K562 (cell line): ENCODE results near the gene LRRC74B. TPM values are rescaled to one million over a fixed set of nuclear protein-coding genes. Genes with fewer than 3 reads are reported as not detected.
A peak's percentile ranks its signal among the peaks of the same experiment; 100 is the strongest.

Experiments
- ATF7 ChIP-seq: fragments of 450-650 bp; IDR thresholded peaks from 2 replicates; pipeline ENCODE4 v1.7.1; 2014; ENCODE audit warnings: mild to moderate bottlenecking, moderate library complexity
- ESRRA ChIP-seq: fragments of 450-650 bp; IDR thresholded peaks from 2 replicates; pipeline ENCODE4 v1.6.1; 2014; ENCODE audit warnings: low read depth, mild to moderate bottlenecking, moderate library complexity, borderline replicate concordance
- MNT ChIP-seq, 2 experiments: fragments of 450-650 bp; conservative IDR thresholded peaks; 2 replicates each; pipeline ENCODE4 v1.6.1; 2017; ENCODE audit warnings: mild to moderate bottlenecking in 2 of 2, moderate library complexity in 2 of 2
- NFIC ChIP-seq: fragments of 450-650 bp; IDR thresholded peaks from 2 replicates; pipeline ENCODE4 v1.6.1; 2017; ENCODE audit warnings: mild to moderate bottlenecking, inconsistent platforms
- NONO ChIP-seq, 2 experiments: fragments of 200-400 bp in 1 of 2; fragments of 450-650 bp in 1 of 2; formaldehyde crosslinking in 1 of 2; IDR thresholded peaks; 2 replicates each; pipeline ENCODE4 v1.6.1; 2017; ENCODE audit warnings: low read depth in 2 of 2, mild to moderate bottlenecking in 2 of 2, moderate library complexity in 2 of 2, low read length in 1 of 2
- PHF8 ChIP-seq: fragments of 200-600 bp; sonication (generic); IDR thresholded peaks from 2 replicates; pipeline ENCODE4 v1.6.1; 2012; ENCODE audit warnings: mixed run types, mild to moderate bottlenecking, inconsistent platforms, low read length, moderate library complexity, borderline replicate concordance
- SAFB ChIP-seq: fragments of 200-400 bp; formaldehyde crosslinking; IDR thresholded peaks from 2 replicates; pipeline ENCODE4 v1.6.1; 2017; ENCODE audit warnings: low read depth, low read length, borderline replicate concordance
- SETDB1 ChIP-seq: IDR thresholded peaks from one replicate; pipeline ENCODE4 v1.6.1; 2012; ENCODE audit warnings: low read length, control low read depth, inconsistent platforms
- SNIP1 ChIP-seq: fragments of 450-650 bp; IDR thresholded peaks from 2 replicates; pipeline ENCODE4 v1.7.1; 2017; ENCODE audit warnings: low read depth, mild to moderate bottlenecking
- SRSF7 ChIP-seq: fragments of 200-400 bp; formaldehyde crosslinking; optimal IDR thresholded peaks from 2 replicates; pipeline ENCODE3; 2017; ENCODE audit warnings: mild to moderate bottlenecking, low read depth, low read length
- YBX1 ChIP-seq: fragments of 450-650 bp; IDR thresholded peaks from 2 replicates; pipeline ENCODE4 v1.7.1; 2016; ENCODE audit warnings: mild to moderate bottlenecking
- ZBTB12 ChIP-seq: fragments of 250-450 bp; sonication (Bioruptor Pico); IDR thresholded peaks from 2 replicates; pipeline ENCODE4 v1.4.0; 2020
- ZC3H8 ChIP-seq: fragments of 450-650 bp; IDR thresholded peaks from 2 replicates; pipeline ENCODE4 v1.6.1; 2017
- ZNF24 ChIP-seq: fragments of 450-650 bp; IDR thresholded peaks from 2 replicates; pipeline ENCODE4 v1.6.1; 2016
- ZNF354B ChIP-seq: fragments of 250-450 bp; sonication (Bioruptor Pico); IDR thresholded peaks from 2 replicates; pipeline ENCODE4 v1.4.0; 2020
- ZNF584 ChIP-seq: fragments of 200-800 bp; sonication (Bioruptor generic); IDR thresholded peaks from 2 replicates; pipeline ENCODE4 v1.6.1; 2016; ENCODE audit warnings: low read depth, mild to moderate bottlenecking, missing genetic modification characterization, missing compliant biosample characterization
- ZSCAN29 ChIP-seq: fragments of 450-650 bp; IDR thresholded peaks from 2 replicates; pipeline ENCODE4 v1.6.1; 2017
- polyA plus RNA-seq, 8 experiments: library from polyadenylated mRNA; depleted of rRNA in 4 of 8; stranded (reverse) in 5 of 8; unstranded in 3 of 8; fragments of >200 nt; fragmentation: Nextera tagmentation in 2 of 8; fragmentation: Illumina TruSeq in 1 of 8; extraction: Ambion mirVana in 2 of 8; extraction: Trizol in 1 of 8; gene quantifications; 2 replicates each; pipeline versions ENCODE4 v1.2.1 to v1.2.3, GENCODE V29; 2011 to 2014; ENCODE audit warnings: inconsistent platforms in 1 of 8, missing spikeins in 1 of 8
- total RNA-seq, 7 experiments: library from RNA; depleted of rRNA in 6 of 7; stranded (reverse); fragments of >200 nt in 6 of 7; fragmentation: Illumina TruSeq in 2 of 7; extraction: Trizol in 2 of 7; gene quantifications; 2 replicates each; pipeline versions ENCODE4 v1.2.1 to v1.2.3, GENCODE V29; 2011 to 2021; ENCODE audit warnings: low replicate concordance in 1 of 7
- TF ChIP-seq, protein P1 (sequence below): sonication (generic); formaldehyde crosslinking; IDR thresholded peaks from 2 replicates; pipeline ENCODE4 v1.8.0; 2023; ENCODE audit warnings: missing genetic modification reagents, mild to moderate bottlenecking, borderline replicate concordance
- TF ChIP-seq, protein P2 (sequence below): fragments of 250-450 bp; sonication (Bioruptor Pico); IDR thresholded peaks from 2 replicates; pipeline ENCODE4 v1.8.0; 2022; ENCODE audit warnings: inconsistent platforms

The LRRC74B gene
- total and polyA plus RNA-seq, 9 of the 15 experiments (the other 6 are each of a cell fraction or from before 2014, with no cell fraction given), result not detected

DNA sequence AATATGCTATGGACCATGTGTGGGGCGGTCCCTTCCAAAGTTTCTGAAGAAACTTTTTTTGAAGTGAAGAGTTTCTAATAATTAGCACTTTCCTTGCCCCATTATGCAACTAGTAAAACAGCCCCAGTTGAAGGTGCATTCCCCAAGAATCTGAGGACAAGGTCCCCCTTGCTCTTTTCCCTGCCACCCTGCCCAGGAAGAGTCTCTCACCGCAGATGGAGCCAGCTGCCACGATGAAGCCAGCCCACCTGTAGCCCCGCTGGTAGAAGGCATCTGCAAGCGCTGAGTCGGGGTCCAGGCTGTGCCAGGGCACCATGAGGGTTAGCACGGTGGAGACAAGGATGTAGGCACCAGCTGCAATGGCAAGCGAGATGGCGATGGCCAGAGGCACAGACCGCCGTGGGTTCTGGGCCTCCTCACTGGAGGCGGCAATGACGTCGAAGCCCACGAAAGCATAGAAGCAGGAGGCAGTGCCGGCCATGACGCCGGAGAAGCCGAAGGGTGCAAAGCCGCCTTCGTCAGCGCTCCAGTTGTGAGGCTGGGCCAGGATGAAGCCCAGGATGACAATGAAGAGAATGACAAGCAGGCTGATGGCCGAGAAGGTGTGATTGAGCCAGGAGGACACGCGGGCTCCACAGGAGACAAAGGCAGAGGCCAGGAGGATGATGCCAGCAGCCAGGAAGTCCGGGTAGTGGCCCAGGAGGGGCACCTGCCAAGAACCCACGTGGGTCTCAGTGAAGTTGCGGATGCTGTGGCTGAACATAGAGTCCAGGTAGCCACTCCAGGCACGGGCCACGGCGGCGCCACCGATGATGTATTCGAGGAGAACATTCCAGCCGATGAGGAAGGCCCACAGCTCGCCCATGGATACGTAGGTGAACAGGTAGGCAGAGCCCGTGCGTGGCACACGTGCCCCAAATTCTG lies 14.9 kb upstream of the LRRC74B start (continued):
- TF ChIP-seq, protein P1, sequence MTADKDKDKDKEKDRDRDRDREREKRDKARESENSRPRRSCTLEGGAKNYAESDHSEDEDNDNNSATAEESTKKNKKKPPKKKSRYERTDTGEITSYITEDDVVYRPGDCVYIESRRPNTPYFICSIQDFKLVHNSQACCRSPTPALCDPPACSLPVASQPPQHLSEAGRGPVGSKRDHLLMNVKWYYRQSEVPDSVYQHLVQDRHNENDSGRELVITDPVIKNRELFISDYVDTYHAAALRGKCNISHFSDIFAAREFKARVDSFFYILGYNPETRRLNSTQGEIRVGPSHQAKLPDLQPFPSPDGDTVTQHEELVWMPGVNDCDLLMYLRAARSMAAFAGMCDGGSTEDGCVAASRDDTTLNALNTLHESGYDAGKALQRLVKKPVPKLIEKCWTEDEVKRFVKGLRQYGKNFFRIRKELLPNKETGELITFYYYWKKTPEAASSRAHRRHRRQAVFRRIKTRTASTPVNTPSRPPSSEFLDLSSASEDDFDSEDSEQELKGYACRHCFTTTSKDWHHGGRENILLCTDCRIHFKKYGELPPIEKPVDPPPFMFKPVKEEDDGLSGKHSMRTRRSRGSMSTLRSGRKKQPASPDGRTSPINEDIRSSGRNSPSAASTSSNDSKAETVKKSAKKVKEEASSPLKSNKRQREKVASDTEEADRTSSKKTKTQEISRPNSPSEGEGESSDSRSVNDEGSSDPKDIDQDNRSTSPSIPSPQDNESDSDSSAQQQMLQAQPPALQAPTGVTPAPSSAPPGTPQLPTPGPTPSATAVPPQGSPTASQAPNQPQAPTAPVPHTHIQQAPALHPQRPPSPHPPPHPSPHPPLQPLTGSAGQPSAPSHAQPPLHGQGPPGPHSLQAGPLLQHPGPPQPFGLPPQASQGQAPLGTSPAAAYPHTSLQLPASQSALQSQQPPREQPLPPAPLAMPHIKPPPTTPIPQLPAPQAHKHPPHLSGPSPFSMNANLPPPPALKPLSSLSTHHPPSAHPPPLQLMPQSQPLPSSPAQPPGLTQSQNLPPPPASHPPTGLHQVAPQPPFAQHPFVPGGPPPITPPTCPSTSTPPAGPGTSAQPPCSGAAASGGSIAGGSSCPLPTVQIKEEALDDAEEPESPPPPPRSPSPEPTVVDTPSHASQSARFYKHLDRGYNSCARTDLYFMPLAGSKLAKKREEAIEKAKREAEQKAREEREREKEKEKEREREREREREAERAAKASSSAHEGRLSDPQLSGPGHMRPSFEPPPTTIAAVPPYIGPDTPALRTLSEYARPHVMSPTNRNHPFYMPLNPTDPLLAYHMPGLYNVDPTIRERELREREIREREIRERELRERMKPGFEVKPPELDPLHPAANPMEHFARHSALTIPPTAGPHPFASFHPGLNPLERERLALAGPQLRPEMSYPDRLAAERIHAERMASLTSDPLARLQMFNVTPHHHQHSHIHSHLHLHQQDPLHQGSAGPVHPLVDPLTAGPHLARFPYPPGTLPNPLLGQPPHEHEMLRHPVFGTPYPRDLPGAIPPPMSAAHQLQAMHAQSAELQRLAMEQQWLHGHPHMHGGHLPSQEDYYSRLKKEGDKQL (CRISPR knock-in tag), result no peak
- TF ChIP-seq ZSCAN29, result no peak
- TF ChIP-seq, protein P2, sequence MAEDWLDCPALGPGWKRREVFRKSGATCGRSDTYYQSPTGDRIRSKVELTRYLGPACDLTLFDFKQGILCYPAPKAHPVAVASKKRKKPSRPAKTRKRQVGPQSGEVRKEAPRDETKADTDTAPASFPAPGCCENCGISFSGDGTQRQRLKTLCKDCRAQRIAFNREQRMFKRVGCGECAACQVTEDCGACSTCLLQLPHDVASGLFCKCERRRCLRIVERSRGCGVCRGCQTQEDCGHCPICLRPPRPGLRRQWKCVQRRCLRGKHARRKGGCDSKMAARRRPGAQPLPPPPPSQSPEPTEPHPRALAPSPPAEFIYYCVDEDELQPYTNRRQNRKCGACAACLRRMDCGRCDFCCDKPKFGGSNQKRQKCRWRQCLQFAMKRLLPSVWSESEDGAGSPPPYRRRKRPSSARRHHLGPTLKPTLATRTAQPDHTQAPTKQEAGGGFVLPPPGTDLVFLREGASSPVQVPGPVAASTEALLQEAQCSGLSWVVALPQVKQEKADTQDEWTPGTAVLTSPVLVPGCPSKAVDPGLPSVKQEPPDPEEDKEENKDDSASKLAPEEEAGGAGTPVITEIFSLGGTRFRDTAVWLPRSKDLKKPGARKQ (CRISPR knock-in tag), result no peak
- 0 out of 2 replicates have a peak, but pooled peaks have one; percentile 41 for TF ChIP-seq ZBTB12
- no peak for TF ChIP-seq NONO (IDR thresholded peaks at IDR 0.05; ENCODE audit: low read depth in 2 of 2, low read length in 1 of 2)
- TF ChIP-seq PHF8, result no peak
- no peak for TF ChIP-seq NFIC
- TF ChIP-seq ESRRA, result no peak
- no peak for TF ChIP-seq YBX1
- TF ChIP-seq ZNF24, result no peak
- TF ChIP-seq SNIP1, result no peak
- TF ChIP-seq SETDB1, result no peak
- TF ChIP-seq SAFB, result peak; percentile 25; the same call in 1 of the 2 replicates
- TF ChIP-seq ZNF354B (CRISPR knock-in tag), result no peak
- no peak for TF ChIP-seq ZNF584 (CRISPR knock-in tag)
- TF ChIP-seq ATF7, result no peak
- TF ChIP-seq SRSF7, result no peak
- no peak for TF ChIP-seq MNT (conservative IDR thresholded peaks at IDR 0.05)
- no peak for TF ChIP-seq ZC3H8
